ENCODE data around the gene KCNAB1.

KCNAB1 gene

DNA sequence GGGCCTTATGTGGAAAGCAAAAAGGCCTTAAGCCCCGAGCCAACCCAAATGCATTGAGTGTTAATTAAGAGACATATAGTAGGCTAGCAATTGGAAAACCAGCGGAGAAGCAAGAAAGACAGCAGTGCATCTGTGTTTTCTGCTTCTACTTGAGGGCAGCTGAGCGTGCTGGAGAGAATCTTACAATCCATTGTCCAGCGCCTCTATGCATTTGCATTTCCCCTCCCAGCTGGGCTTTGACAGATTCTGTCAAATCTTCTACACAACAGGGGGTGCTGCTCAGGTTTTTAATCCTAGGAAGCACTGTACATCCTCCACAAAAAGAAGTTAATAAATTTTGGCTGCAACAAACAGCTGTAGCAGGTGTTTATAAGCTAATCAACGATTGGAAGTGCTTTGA lies 410.6 kb downstream of the KCNAB1 start:
- Histone ChIP-seq H3K36me3 (ENCODE audit: control insufficient read depth, insufficient read depth, low read length) (no peaks in the 10 kb centered on the region), H3K9me3 (ENCODE audit: control insufficient read depth, low read length) (no peaks in the 10 kb centered on the region), H3K27me3 (ENCODE audit: control insufficient read depth, insufficient read depth, low read length, poor library complexity, severe bottlenecking) (no peaks in the 10 kb centered on the region), H3K27ac (ENCODE audit: insufficient read depth, low read depth, low read length, poor library complexity, severe bottlenecking) (no peak overlapping the region), H3K4me1 (ENCODE audit: control insufficient read depth, insufficient read depth, low read length) (no peaks in the 10 kb centered on the region), H3K4me3 (ENCODE audit: insufficient read depth, low read depth, low read length) (no peak overlapping the region)
- WGBS, 2 experiments = 82 to 85% methylated on average over 5 of the region's 5 CpGs

DNA sequence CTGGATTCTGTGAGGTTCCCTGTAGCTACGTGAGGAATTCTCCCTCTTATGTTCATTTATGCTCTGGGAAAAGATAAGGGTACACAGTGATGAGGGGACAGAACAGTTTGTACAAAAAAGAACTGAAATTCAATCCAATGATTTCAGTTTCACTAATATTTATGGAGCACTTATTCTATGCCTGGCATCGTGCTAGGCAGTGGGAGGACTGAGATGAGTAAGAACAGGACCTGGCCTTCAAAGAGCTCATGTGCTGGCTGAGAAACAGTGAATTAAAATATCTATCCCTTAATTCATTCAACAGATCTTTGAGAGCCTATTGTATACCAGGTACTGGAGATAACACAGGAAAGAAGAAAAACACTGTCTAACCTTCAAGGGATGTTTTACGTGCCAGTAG lies 412.4 kb downstream of the KCNAB1 start:
- 45 to 56% methylated on average over 2 to 3 of the region's 3 CpGs for WGBS, 2 experiments
- no peaks in the 10 kb centered on the region for H3K9me3 ChIP-seq (ENCODE audit: control insufficient read depth, low read length)
- H3K4me3 ChIP-seq (ENCODE audit: insufficient read depth, low read depth, low read length) = no peak overlapping the region
- H3K4me1 ChIP-seq (ENCODE audit: control insufficient read depth, insufficient read depth, low read length) = no peaks in the 10 kb centered on the region
- H3K27me3 ChIP-seq (ENCODE audit: control insufficient read depth, insufficient read depth, low read length, poor library complexity, severe bottlenecking) = no peaks in the 10 kb centered on the region
- H3K36me3 ChIP-seq (ENCODE audit: control insufficient read depth, insufficient read depth, low read length) = no peaks in the 10 kb centered on the region
- no peak overlapping the region for H3K27ac ChIP-seq (ENCODE audit: insufficient read depth, low read depth, low read length, poor library complexity, severe bottlenecking)

DNA sequence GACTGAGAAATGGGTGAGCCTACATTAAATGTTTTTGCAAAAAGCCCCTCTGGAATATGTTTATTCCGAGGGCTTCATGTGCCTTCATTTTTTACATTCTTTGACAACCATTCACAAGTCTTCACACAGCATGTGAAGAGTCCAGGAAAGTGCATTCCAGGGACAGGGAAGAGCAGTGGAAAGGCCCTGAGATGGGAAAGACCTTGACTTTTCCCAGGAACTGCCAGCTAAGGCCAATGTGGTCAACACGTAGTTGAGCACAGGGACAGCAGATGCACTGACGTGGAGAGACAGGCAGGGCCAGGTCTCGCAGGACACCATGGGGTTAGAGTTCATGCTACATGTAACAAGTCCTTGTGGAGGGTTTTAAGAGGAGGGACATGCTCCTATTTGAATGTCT lies 412.8 kb downstream of the KCNAB1 start:
- no peaks in the 10 kb centered on the region for H3K36me3 ChIP-seq (ENCODE audit: control insufficient read depth, insufficient read depth, low read length)
- no peaks in the 10 kb centered on the region for H3K4me1 ChIP-seq (ENCODE audit: control insufficient read depth, insufficient read depth, low read length)
- no peak overlapping the region for H3K27ac ChIP-seq (ENCODE audit: insufficient read depth, low read depth, low read length, poor library complexity, severe bottlenecking)
- WGBS, 2 experiments = 88 to 91% methylated on average over 4 of the region's 4 CpGs
- no peaks in the 10 kb centered on the region for H3K27me3 ChIP-seq (ENCODE audit: control insufficient read depth, insufficient read depth, low read length, poor library complexity, severe bottlenecking)
- no peak overlapping the region for H3K4me3 ChIP-seq (ENCODE audit: insufficient read depth, low read depth, low read length)
- H3K9me3 ChIP-seq (ENCODE audit: control insufficient read depth, low read length) = no peaks in the 10 kb centered on the region

DNA sequence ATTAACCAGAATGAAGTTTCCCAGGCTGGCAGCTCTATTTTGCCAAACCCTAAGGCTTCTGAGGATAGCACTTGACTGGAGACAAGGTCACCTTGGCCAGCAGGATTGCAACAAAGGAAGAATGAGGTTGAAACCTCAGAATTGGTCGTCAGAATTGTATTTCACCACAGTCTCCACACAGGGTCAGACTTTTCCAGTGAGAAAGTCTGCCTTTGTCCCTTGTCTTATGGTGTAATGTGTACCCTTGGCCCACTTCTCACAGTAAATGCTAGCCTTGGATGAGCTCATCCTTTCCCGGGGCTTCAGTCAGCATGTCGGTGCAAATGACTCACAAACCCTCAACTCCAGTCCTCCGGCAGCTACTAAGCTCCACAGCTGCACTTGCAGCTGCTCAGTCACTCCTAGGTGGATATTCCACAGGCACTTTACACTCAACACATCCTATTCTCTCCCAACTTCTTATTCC lies 414.8 kb downstream of the KCNAB1 start:
- 60 to 67% methylated on average over 4 of the region's 4 CpGs for WGBS, 2 experiments
- H3K27me3 ChIP-seq (ENCODE audit: control insufficient read depth, insufficient read depth, low read length, poor library complexity, severe bottlenecking) = no peaks in the 10 kb centered on the region
- H3K27ac ChIP-seq (ENCODE audit: insufficient read depth, low read depth, low read length, poor library complexity, severe bottlenecking) = no peak overlapping the region
- H3K9me3 ChIP-seq (ENCODE audit: control insufficient read depth, low read length) = no peaks in the 10 kb centered on the region
- H3K4me3 ChIP-seq (ENCODE audit: insufficient read depth, low read depth, low read length) = no peak overlapping the region
- no peaks in the 10 kb centered on the region for H3K36me3 ChIP-seq (ENCODE audit: control insufficient read depth, insufficient read depth, low read length)
- H3K4me1 ChIP-seq (ENCODE audit: control insufficient read depth, insufficient read depth, low read length) = no peaks in the 10 kb centered on the region

DNA sequence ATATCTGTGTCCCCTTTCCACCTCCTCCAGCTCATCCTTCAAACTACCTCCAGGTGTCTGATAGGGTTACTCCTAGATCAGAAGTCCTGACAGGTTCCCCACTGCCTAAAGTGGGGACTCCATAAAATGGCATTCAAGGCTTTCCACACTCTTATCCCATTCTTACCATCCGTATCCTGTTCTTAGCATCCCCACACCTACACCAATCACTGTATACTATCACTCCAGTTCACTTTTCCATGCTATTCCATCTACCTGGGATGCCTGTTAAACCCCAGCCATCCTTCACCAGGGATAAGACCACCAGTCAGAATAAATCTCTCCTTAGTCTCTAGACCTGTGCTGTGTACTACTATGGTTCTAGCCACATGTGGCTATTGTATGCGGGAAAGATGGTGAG lies 415.4 kb downstream of the KCNAB1 start:
- H3K27ac ChIP-seq (ENCODE audit: insufficient read depth, low read depth, low read length, poor library complexity, severe bottlenecking) = no peak overlapping the region
- H3K36me3 ChIP-seq (ENCODE audit: control insufficient read depth, insufficient read depth, low read length) = no peaks in the 10 kb centered on the region
- H3K9me3 ChIP-seq (ENCODE audit: control insufficient read depth, low read length) = no peaks in the 10 kb centered on the region
- no peaks in the 10 kb centered on the region for H3K4me1 ChIP-seq (ENCODE audit: control insufficient read depth, insufficient read depth, low read length)
- no peaks in the 10 kb centered on the region for H3K27me3 ChIP-seq (ENCODE audit: control insufficient read depth, insufficient read depth, low read length, poor library complexity, severe bottlenecking)
- no peak overlapping the region for H3K4me3 ChIP-seq (ENCODE audit: insufficient read depth, low read depth, low read length)
- 92 to 97% methylated on average over 2 of the region's 2 CpGs for WGBS, 2 experiments

DNA sequence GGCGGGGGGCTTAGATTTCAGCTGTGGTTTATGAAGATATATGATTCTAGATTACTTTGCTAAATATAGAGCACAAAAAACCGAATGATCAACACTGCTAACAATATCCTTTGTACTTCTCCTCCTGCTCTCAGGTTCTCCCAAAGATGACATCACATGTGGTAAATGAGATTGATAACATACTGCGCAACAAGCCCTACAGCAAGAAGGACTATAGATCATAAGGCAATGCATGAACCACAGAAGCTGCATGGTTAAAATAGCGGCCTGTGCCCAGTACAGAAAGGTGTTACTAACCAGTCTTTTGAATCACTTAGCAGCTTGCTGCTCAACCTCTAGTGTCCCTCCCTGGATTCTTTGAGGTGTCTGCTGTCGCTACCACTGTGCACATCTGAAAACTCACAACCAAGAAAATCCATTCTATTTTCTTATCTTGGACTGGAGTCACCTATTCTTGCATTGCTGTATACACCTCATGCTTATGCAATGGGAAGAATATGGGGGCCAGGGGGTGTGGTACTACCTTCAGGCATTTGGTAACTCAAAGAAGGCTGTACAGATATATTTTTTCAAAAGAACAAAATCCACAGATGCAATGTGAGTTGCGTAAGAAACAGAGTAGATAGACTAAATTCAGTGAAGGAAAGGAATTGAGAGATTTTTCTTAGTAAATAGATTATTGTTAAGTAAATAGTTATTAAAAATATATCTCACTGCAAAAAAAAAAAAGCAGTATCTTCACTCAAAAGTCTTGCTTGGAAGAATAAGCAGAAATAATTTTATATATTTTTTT lies 416.3 kb downstream of the KCNAB1 start:
- Histone ChIP-seq H3K27ac (ENCODE audit: insufficient read depth, low read depth, low read length, poor library complexity, severe bottlenecking) (no peak overlapping the region), H3K36me3 (ENCODE audit: control insufficient read depth, insufficient read depth, low read length) (no peaks in the 10 kb centered on the region), H3K9me3 (ENCODE audit: control insufficient read depth, low read length) (no peaks in the 10 kb centered on the region), H3K27me3 (ENCODE audit: control insufficient read depth, insufficient read depth, low read length, poor library complexity, severe bottlenecking) (no peaks in the 10 kb centered on the region), H3K4me3 (ENCODE audit: insufficient read depth, low read depth, low read length) (no peak overlapping the region), H3K4me1 (ENCODE audit: control insufficient read depth, insufficient read depth, low read length) (no peaks in the 10 kb centered on the region)
- 95% methylated on average over 3 to 5 of the region's 6 CpGs for WGBS, 2 experiments

DNA sequence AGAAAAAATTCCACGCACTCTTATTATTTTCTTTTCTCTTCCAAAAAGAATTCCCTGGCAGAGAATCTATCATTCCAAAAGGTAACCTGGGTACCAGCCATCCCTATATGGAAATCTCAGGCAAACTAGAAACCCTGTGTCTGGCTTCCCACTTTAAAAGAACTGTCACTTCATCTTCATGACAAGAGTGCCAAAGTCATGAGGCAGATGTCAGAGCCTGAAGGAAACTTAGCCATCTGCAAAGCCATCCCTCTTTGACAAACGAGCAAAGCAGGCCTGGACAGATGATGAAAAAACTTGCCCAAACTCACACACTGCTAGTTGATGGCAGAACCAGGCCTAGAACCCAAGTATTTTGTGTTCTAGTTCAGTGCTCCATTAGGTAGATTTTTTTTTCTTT lies 418.7 kb downstream of the KCNAB1 start:
- peaks cover 11% of the 10 kb centered on the region for H3K36me3 ChIP-seq (ENCODE audit: control insufficient read depth, insufficient read depth, low read length)
- no peaks in the 10 kb centered on the region for H3K27me3 ChIP-seq (ENCODE audit: control insufficient read depth, insufficient read depth, low read length, poor library complexity, severe bottlenecking)
- WGBS, 2 experiments = 88 to 96% methylated on average over 2 of the region's 2 CpGs
- no peak overlapping the region for H3K4me3 ChIP-seq (ENCODE audit: insufficient read depth, low read depth, low read length)
- no peaks in the 10 kb centered on the region for H3K4me1 ChIP-seq (ENCODE audit: control insufficient read depth, insufficient read depth, low read length)
- H3K27ac ChIP-seq (ENCODE audit: insufficient read depth, low read depth, low read length, poor library complexity, severe bottlenecking) = no peak overlapping the region
- H3K9me3 ChIP-seq (ENCODE audit: control insufficient read depth, low read length) = no peaks in the 10 kb centered on the region

DNA sequence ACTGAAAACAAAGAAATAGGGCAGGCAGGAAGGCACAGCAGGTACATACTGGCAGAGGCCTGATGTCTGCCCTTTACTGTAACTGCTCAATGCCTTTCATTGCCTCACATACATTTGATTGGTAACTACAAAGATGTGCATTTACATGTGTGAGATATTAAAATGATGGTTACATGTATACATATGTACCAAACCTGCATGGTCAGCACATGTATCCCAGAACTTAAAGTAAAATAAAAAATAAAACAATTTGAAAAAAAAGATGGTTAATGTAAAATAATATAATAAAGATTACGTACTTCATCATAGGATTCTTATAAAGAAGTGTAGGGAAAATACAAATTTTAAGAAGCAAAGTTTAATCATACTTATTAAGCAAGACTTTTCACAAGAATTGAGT lies 419.4 kb downstream of the KCNAB1 start:
- Histone ChIP-seq H3K4me1 (ENCODE audit: control insufficient read depth, insufficient read depth, low read length) (no peaks in the 10 kb centered on the region), H3K9me3 (ENCODE audit: control insufficient read depth, low read length) (no peaks in the 10 kb centered on the region), H3K27me3 (ENCODE audit: control insufficient read depth, insufficient read depth, low read length, poor library complexity, severe bottlenecking) (no peaks in the 10 kb centered on the region), H3K36me3 (ENCODE audit: control insufficient read depth, insufficient read depth, low read length) (peaks cover 12% of the 10 kb centered on the region), H3K4me3 (ENCODE audit: insufficient read depth, low read depth, low read length) (no peak overlapping the region), H3K27ac (ENCODE audit: insufficient read depth, low read depth, low read length, poor library complexity, severe bottlenecking) (no peak overlapping the region)
- no CpG with 5 or more reads among the region's 1 CpG for WGBS, 2 experiments

DNA sequence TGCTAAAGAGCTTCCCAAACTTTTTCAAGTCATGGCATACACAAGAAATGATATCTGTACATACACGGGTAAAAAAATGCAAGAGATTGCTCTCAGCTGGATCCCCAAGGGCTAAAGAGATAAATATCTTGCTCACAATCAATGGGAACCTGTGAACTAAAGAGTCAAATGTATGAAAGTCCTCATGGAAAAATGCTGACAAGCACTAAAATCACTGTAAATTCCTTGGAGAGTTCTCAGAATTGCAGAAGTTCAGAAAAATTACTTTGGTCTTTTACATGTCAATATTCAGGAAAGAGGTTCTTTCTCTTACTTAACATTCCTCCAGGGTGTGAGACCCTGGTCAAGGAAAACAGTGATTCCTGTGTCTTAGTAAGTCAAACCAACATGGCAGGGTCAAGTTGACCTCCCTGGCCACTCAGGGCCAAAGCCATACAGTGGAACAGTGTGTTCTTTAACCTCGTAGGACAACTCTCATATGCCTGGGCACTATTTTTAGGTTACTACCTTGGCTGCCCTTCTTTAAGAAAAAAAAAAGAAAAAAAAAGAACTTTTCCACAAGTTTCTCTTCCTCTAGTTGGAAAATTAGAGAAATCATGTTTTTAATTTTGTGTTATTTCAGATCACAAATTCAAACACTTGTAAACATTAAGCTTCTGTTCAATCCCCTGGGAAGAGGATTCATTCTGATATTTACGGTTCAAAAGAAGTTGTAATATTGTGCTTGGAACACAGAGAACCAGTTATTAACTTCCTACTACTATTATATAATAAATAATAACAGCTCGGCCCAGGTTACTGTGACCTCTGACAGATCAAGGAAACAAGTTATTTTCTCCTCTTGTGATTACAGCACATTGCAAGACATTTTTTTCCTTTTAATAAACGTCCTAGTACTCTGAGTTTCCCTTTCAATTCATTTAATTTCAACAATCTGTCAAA lies 422.0 kb downstream of the KCNAB1 start:
- peaks cover 16% of the 10 kb centered on the region for H3K36me3 ChIP-seq (ENCODE audit: control insufficient read depth, insufficient read depth, low read length)

DNA sequence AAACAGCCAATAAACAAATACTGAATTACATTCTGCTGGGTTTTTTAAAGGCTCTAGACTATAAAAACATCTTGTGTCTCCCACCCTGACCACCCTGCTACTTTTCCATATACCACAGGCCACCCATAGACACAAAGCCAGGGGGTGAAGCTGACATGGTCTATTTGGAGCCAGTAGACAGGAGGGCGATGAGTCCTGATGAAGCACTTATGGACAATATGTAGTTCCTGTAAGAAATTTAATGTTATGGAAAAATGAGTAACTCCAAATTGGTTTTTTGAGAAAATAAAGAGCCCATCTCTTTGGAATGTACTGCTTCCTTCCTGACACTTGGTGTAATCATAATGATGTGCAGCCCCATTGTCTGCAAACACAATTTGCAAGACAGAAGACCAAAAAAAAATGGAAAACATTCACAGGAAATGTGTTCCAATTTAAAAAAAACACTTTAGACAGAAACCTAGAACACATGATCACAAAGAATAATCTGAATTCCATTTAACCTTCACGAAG lies 422.7 kb downstream of the KCNAB1 start:
- H3K4me3 ChIP-seq (ENCODE audit: insufficient read depth, low read depth, low read length) = no peak overlapping the region
- H3K27me3 ChIP-seq (ENCODE audit: control insufficient read depth, insufficient read depth, low read length, poor library complexity, severe bottlenecking) = no peaks in the 10 kb centered on the region
- WGBS, 2 experiments = 94 to 97% methylated on average over 2 of the region's 2 CpGs
- no peaks in the 10 kb centered on the region for H3K9me3 ChIP-seq (ENCODE audit: control insufficient read depth, low read length)
- peaks cover 16% of the 10 kb centered on the region for H3K36me3 ChIP-seq (ENCODE audit: control insufficient read depth, insufficient read depth, low read length)
- no peaks in the 10 kb centered on the region for H3K4me1 ChIP-seq (ENCODE audit: control insufficient read depth, insufficient read depth, low read length)
- H3K27ac ChIP-seq (ENCODE audit: insufficient read depth, low read depth, low read length, poor library complexity, severe bottlenecking) = no peak overlapping the region

More for the DNA sequence above, 422.0 kb downstream of the KCNAB1 start:
- Histone ChIP-seq H3K27ac (ENCODE audit: insufficient read depth, low read depth, low read length, poor library complexity, severe bottlenecking) (no peak overlapping the region), H3K4me1 (ENCODE audit: control insufficient read depth, insufficient read depth, low read length) (no peaks in the 10 kb centered on the region), H3K4me3 (ENCODE audit: insufficient read depth, low read depth, low read length) (no peak overlapping the region), H3K9me3 (ENCODE audit: control insufficient read depth, low read length) (no peaks in the 10 kb centered on the region), H3K27me3 (ENCODE audit: control insufficient read depth, insufficient read depth, low read length, poor library complexity, severe bottlenecking) (no peaks in the 10 kb centered on the region)
- 90 to 93% methylated on average over 4 to 5 of the region's 5 CpGs for WGBS, 2 experiments

Data from ectodermal cell (in vitro differentiated cells).